Stimulated activated CD4-positive, alpha-beta T cell treated with anti-CD3 and anti-CD28 coated beads, TNF-alpha, amount 100 ng/mL, for 4 hours (primary cell): ENCODE results near the gene NEU4.
A peak's percentile ranks its signal among the peaks of the same experiment; 100 is the strongest.

Experiments
- DNase-seq, 3 experiments: peaks; one replicate each; pipeline ENCODE4 v3.0.0-alpha.2; 2020; ENCODE audit warnings: low read depth in 3 of 3

Gene NEU4

GRCh38 chr2:241851325-241852115 is 42.5 kb downstream of the NEU4 start:
- DNase-seq = no peak

- DNase-seq = no peak
These were observed 43.4 kb downstream of the NEU4 start for GRCh38 chr2:241852116-241852980.

DNA sequence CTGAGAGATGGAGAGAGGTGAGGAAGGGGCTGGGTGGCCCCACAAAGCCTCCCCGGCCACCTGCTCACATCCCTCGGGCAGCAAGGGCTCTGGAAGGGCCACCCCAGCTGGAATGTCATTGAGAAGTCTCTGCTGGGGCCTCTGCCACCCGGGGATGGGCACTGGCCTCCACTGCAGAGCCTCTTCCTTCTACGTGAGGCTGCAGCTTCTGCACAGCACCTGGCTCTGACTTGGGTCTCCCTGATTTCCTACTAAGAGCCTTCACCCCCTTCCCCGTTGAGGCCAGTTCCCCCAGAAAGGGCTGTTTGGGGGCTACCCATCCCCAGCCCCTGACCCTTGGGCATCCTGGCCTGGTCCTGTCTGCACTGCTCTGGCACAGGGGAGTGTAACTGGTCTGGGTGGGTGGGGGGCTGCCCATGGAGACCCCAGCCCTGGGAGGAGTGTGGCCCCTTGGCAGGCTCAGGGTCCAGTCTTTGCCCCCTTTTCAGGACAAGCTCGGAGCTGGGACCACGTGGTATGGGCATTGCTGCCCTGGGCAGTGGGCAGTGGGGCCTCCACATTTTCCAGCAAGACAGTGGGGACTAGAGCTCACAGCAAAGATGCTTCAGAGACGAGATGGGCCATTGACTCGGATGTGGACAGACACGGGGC is 44.1 kb downstream of the NEU4 start:
- DNase-seq = no peak

GRCh38 chr2:241853651-241854341 is 44.8 kb downstream of the NEU4 start:
- DNase-seq = no peak

- DNase-seq = no peak
These were observed 45.6 kb downstream of the NEU4 start for GRCh38 chr2:241854342-241855244.

- no peak for DNase-seq
These were observed 46.4 kb downstream of the NEU4 start for GRCh38 chr2:241855245-241855887.

DNA sequence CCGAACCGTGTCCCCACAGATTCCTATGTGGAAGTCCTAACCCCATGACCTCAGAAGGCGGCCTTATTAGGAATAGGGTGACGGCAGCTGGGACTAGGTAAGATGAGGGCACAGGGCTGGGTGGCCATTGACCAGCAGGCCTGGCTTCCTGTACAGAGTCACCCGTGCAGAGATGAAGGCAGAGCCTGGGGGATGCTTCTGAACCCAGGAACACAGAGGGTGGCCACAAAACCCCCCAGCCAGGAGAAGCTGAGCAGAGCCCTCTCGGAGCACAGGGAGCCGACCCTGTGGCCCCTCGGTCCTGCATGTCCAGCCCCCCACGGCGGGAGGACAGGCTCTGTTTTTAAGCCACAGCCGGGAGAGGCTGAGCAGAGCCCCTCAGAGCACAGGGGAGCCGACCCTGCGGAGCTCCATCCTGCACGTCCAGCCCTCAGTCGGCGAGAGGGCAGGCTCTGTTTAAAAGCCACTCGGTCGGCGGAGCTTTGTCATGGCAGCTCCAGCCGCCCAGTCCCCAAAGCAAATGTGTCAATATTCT is 47.0 kb downstream of the NEU4 start:
- DNase-seq = no peak

- DNase-seq = no peak
These were observed 48.1 kb downstream of the NEU4 start for GRCh38 chr2:241857041-241857541.

- no peak for DNase-seq
These were observed 48.7 kb downstream of the NEU4 start for GRCh38 chr2:241857572-241858121.

DNA sequence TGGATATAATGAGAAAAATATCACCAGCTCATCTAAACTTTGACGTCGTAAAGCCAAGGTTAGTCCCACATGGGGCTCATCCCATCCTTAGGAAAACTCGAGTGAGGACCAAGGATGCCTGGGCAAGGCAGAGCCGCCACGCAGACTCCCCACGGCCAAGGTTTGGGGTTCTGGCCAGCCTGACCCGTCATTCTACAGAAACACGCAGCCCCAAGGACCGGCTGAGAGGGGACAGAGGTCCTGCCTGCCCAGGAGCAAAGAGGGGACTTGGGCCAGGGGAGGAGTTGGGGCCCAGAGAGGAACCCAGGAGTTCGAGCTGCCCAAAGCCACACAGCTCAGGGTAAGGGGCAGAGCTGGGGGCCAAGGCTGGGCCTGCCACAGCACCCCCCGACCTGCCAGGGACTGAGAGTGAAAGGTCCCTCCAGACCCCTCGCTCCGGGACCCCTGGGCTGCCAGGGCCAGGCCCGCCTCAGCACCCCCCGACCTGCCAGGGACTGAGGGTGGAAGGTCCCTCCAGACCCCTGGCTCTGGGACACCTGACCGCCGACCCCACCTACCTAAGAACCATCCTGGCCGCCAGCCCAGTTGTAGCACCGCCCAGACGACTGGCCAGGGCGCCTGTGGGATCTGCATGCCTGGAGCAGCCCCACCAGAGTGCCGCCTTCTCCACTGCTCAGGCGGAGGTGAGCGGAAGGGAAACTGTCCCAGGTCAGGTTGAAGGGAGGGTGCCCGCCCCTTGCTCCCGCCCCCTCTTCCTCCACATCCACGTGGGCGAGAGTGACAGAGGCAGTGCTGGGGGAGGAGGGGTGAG is 49.4 kb downstream of the NEU4 start, which contains the start of gene PDCD1:
TSS of gene PDCD1 (minus strand) at position 689 of the 811 bp plus-strand sequence. CDS start at position 633, 56 bp downstream.
- peak; percentile 56 to 77 (median 77) for DNase-seq

GRCh38 chr2:241859017-241859435 is 50.0 kb downstream of the NEU4 start:
- no peak for DNase-seq

GRCh38 chr2:241859436-241860183 is 50.6 kb downstream of the NEU4 start:
- DNase-seq = peak; percentile 44 to 70 (median 61)

GRCh38 chr2:241860184-241861078 is 51.4 kb downstream of the NEU4 start:
- no peak for DNase-seq

GRCh38 chr2:241861264-241861663 is 52.3 kb downstream of the NEU4 start:
- no peak for DNase-seq

GRCh38 chr2:241862093-241862492 is 53.1 kb downstream of the NEU4 start:
- no peak for DNase-seq

- DNase-seq = no peak
These were observed 54.0 kb downstream of the NEU4 start for GRCh38 chr2:241862775-241863535.
